Measurements from ENCODE around the gene CEP83. TPM values are rescaled to one million over a fixed set of nuclear protein-coding genes. Genes with fewer than 3 reads are reported as not detected.
"Not testable (repeated sequence)": the region's sequence is repeated elsewhere in the genome, so short reads cannot be mapped to it uniquely, and the experiment has no call there.

The CEP83 gene
- total RNA-seq, 1 experiment from 2014 or later = 19.2 TPM

GRCh38 chr12:94457311-94457710 is 2.4 kb downstream of the CEP83 start:
- no peak overlapping the region for H3K27ac ChIP-seq (ENCODE audit: low read depth, low read length)
- POLR2A ChIA-PET = no interaction called here
- H3K27me3 ChIP-seq (ENCODE audit: insufficient read depth, low read length) = no peaks in the 10 kb centered on the region
- H3K9me3 ChIP-seq (ENCODE audit: control insufficient read depth in 1 of 2, insufficient read depth in 1 of 2, low read depth in 1 of 2, low read length in 2 of 2) = no peaks in the 10 kb centered on the region
- no peak overlapping the region for H3K4me2 ChIP-seq (ENCODE audit: low read length)
- H4K20me1 ChIP-seq (ENCODE audit: insufficient read depth) = no peaks in the 10 kb centered on the region
- H2AFZ ChIP-seq (ENCODE audit: low read depth, low read length, poor library complexity, severe bottlenecking) = no peak overlapping the region
- RAD21 ChIA-PET (ENCODE audit: low non-redundant PET in 1 of 2, low total read pairs in 2 of 2, uncharacterized antibody in 2 of 2, unreplicated experiment in 2 of 2) = no interaction called here
- no peak for TF ChIP-seq REST (IDR thresholded peaks at IDR 0.05; ENCODE audit: low read depth)
- no peak for TF ChIP-seq CBX3 (IDR thresholded peaks at IDR 0.05; ENCODE audit: low read depth)
- no peak for TF ChIP-seq POLR2A (IDR thresholded peaks at IDR 0.05; ENCODE audit: borderline replicate concordance, extremely low read depth, insufficient read depth, insufficient read length)
- TF ChIP-seq FOSL1 (IDR thresholded peaks at IDR 0.05; ENCODE audit: low read depth) = no peak
- TF ChIP-seq SIN3A (IDR thresholded peaks at IDR 0.05; ENCODE audit: low read depth) = no peak
- TF ChIP-seq ZBTB33 (IDR thresholded peaks at IDR 0.05; ENCODE audit: extremely low read depth, insufficient replicate concordance, low read length) = no peak
- no peak for TF ChIP-seq JUND (IDR thresholded peaks at IDR 0.05)
- no peak for TF ChIP-seq ELF1 (IDR thresholded peaks at IDR 0.05; ENCODE audit: borderline replicate concordance, low read depth)
- no peak for TF ChIP-seq SRF (IDR thresholded peaks at IDR 0.05; ENCODE audit: low read depth)
- TF ChIP-seq ATF3 (IDR thresholded peaks at IDR 0.05) = no peak
- TF ChIP-seq EZH2phosphoT487 (IDR thresholded peaks at IDR 0.05; ENCODE audit: borderline replicate concordance) = no peak
- no peak for TF ChIP-seq SP1 (IDR thresholded peaks at IDR 0.05; ENCODE audit: low read depth)
- no peak for TF ChIP-seq CTCF (IDR thresholded peaks at IDR 0.05 in 2 of 3, conservative IDR thresholded peaks at IDR 0.05 in 1 of 3; ENCODE audit: borderline replicate concordance in 1 of 3, insufficient read depth in 1 of 3, low read depth in 2 of 3, low read length in 2 of 3)
- CTCF ChIA-PET = no interaction called here
- no peak overlapping the region for H3K4me3 ChIP-seq (replicated peaks in 1 of 2; ENCODE audit: low read depth in 1 of 2, low read length in 2 of 2)
- peaks cover 3 to 14% of the 10 kb centered on the region in 2 experiments; a peak in 2 of 4 replicates for H3K4me1 ChIP-seq (ENCODE audit: control insufficient read depth in 1 of 2, insufficient read depth in 2 of 2, low read length in 2 of 2)
- peaks cover 0 to 6% of the 10 kb centered on the region in 2 experiments; a peak in 1 of 4 replicates for H3K36me3 ChIP-seq (ENCODE audit: control insufficient read depth in 1 of 2, insufficient read depth in 2 of 2, low read length in 2 of 2)
- H3K79me2 ChIP-seq (ENCODE audit: insufficient read depth, low read length) = peaks cover 70% of the 10 kb centered on the region
- no peaks in the 10 kb centered on the region for H3K9me2 ChIP-seq (ENCODE audit: insufficient read depth)
- DNase-seq (ENCODE audit: low read depth, low spot score) (no peak), ATAC-seq (no peak)
- no peak overlapping the region for H3K9ac ChIP-seq (ENCODE audit: low read length)
- no TSS peak for BruUV-seq (replicated peaks)
- intact Hi-C loops (cut with micrococcal nuclease) = no loop called here

GRCh38 chr12:94454318-94454717 is 5.3 kb downstream of the CEP83 start:
- POLR2A ChIA-PET; H3K9me2 ChIP-seq (ENCODE audit: insufficient read depth); H3K9ac ChIP-seq (ENCODE audit: low read length); RAD21 ChIA-PET (ENCODE audit: low non-redundant PET in 1 of 2, low total read pairs in 2 of 2, uncharacterized antibody in 2 of 2, unreplicated experiment in 2 of 2); BruUV-seq (replicated peaks); H3K36me3 ChIP-seq (ENCODE audit: control insufficient read depth in 1 of 2, insufficient read depth in 2 of 2, low read length in 2 of 2); H4K20me1 ChIP-seq (ENCODE audit: insufficient read depth); H2AFZ ChIP-seq (ENCODE audit: low read depth, low read length, poor library complexity, severe bottlenecking); ATAC-seq; DNase-seq (ENCODE audit: low read depth, low spot score); CTCF ChIA-PET; H3K4me2 ChIP-seq (ENCODE audit: low read length); H3K27me3 ChIP-seq (ENCODE audit: insufficient read depth, low read length); intact Hi-C loops (cut with micrococcal nuclease); H3K4me3 ChIP-seq (replicated peaks in 1 of 2; ENCODE audit: low read depth in 1 of 2, low read length in 2 of 2); H3K4me1 ChIP-seq (ENCODE audit: control insufficient read depth in 1 of 2, insufficient read depth in 2 of 2, low read length in 2 of 2); H3K9me3 ChIP-seq (ENCODE audit: control insufficient read depth in 1 of 2, insufficient read depth in 1 of 2, low read depth in 1 of 2, low read length in 2 of 2); H3K27ac ChIP-seq (ENCODE audit: low read depth, low read length): not testable (repeated sequence)
- H3K79me2 ChIP-seq (ENCODE audit: insufficient read depth, low read length) = peaks cover 98% of the 10 kb centered on the region

Data from HCT116 (cell line).